ENCODE measurements around the gene MARK4. TPM values are rescaled to one million over a fixed set of nuclear protein-coding genes. Genes with fewer than 3 reads are reported as not detected.

The MARK4 gene
- total and polyA plus RNA-seq, 5 donors from 2014 or later: 0.38 to 61.0 (median 1.1) TPM

DNA sequence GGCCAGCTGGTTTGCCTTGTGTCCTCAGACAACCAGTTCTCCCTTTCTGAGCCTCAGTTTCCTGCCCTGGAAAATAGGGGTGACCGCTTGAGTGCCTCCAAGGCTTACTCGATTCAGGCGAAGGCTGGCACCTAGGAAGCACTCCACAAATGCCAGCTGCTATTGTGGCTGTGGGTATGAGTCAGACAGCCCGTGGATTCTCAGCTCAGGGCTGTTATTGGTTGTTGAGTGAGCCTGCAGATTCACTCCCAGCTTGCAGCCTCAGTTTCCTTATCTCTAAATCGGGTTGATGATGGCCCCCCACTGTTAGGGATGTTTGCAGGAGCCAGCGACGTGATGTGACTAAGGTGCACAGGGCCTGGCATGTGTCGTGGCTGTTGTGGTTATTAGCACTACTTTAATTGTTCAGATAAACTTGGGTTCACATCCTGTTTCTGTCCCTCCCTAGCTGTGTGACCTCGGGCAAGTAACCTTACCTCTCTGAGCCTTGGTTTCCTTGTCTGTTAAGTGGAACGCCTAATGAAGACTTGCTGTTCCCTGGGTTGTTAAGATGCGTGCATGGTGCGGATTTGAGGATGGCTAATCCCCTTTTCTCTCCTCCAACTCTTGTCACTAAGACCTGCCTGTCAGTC is 2.4 kb downstream of the MARK4 start:
- H3K4me1 Mint-ChIP-seq: peaks cover 7 to 48% (median 31%) of the 10 kb centered on the region in 4 donors
- Histone ChIP-seq H3K9me3 (ENCODE audit: control insufficient read depth in 2 of 2, low read length in 2 of 2) (no peaks in the 10 kb centered on the region), H3K27ac (ENCODE audit: insufficient read depth, low read length, poor library complexity, severe bottlenecking) (peak overlapping the region; percentile 57), H3K27me3 (ENCODE audit: control insufficient read depth, insufficient read depth, low read length) (no peaks in the 10 kb centered on the region), H3K4me3 (ENCODE audit: low read depth, low read length) (peak overlapping the region; percentile 51), H3K36me3 (ENCODE audit: control insufficient read depth, insufficient read depth, low read length) (no peaks in the 10 kb centered on the region), H3K4me1 (ENCODE audit: control insufficient read depth, insufficient read depth, low read length, poor library complexity, severe bottlenecking) (peaks cover 42% of the 10 kb centered on the region)
- peak in 2 of 3 donors; percentile 11 to 42 for DNase-seq
- no peaks in the 10 kb centered on the region for H3K9me3 Mint-ChIP-seq
- peak overlapping the region; percentile 56 to 90 (median 87) for H3K27ac Mint-ChIP-seq
- no peaks in the 10 kb centered on the region for H3K36me3 Mint-ChIP-seq
- H3K27me3 Mint-ChIP-seq: peaks cover 4% of the 10 kb centered on the region
- peak overlapping the region; percentile 84 to 98 (median 95) for H3K4me3 Mint-ChIP-seq
- ATAC-seq (ENCODE audit: low read depth in 2 of 2): peak in 1 of 2 donors; percentile 32

DNA sequence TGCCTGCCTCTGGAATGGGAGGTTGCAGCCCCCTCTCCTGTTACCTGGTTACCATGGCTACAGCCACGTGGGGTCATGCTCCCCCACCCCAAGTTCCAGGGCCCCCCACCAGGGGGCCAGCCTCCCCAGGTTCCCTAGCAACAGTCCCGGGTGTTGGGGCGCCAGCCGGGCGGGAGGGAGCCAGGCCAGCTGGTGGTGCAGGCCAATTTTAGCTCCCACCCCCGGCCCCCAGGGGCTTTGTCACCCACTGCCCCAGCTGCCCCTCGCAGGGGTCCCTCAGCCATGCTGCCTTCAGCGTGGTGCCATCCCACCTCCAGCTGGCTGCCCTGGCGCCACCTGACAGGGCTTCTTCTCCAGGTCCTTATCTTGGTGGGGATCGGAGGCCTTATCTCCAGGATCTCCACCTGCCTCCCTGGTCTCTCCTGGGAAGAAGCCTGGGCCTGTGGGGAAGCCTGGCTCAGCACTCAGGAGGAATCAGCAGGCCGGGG is 3.0 kb downstream of the MARK4 start:
- Histone ChIP-seq H3K9me3 (ENCODE audit: control insufficient read depth in 2 of 2, low read length in 2 of 2) (no peaks in the 10 kb centered on the region), H3K4me3 (ENCODE audit: low read depth, low read length) (peak overlapping the region; percentile 51), H3K36me3 (ENCODE audit: control insufficient read depth, insufficient read depth, low read length) (peaks cover 2% of the 10 kb centered on the region), H3K27me3 (ENCODE audit: control insufficient read depth, insufficient read depth, low read length) (no peaks in the 10 kb centered on the region), H3K27ac (ENCODE audit: insufficient read depth, low read length, poor library complexity, severe bottlenecking) (peak overlapping the region; percentile 57), H3K4me1 (ENCODE audit: control insufficient read depth, insufficient read depth, low read length, poor library complexity, severe bottlenecking) (peaks cover 37% of the 10 kb centered on the region)
- H3K27ac Mint-ChIP-seq: peak overlapping the region; percentile 48 to 90 (median 87)
- ATAC-seq (ENCODE audit: low read depth in 2 of 2) (no peak), DNase-seq (no peak)
- peaks cover 4% of the 10 kb centered on the region for H3K27me3 Mint-ChIP-seq
- H3K4me3 Mint-ChIP-seq: peak overlapping the region; percentile 84 to 98 (median 95)
- H3K36me3 Mint-ChIP-seq: no peaks in the 10 kb centered on the region
- no peaks in the 10 kb centered on the region for H3K9me3 Mint-ChIP-seq
- H3K4me1 Mint-ChIP-seq: peaks cover 7 to 44% (median 31%) of the 10 kb centered on the region in 4 donors

DNA sequence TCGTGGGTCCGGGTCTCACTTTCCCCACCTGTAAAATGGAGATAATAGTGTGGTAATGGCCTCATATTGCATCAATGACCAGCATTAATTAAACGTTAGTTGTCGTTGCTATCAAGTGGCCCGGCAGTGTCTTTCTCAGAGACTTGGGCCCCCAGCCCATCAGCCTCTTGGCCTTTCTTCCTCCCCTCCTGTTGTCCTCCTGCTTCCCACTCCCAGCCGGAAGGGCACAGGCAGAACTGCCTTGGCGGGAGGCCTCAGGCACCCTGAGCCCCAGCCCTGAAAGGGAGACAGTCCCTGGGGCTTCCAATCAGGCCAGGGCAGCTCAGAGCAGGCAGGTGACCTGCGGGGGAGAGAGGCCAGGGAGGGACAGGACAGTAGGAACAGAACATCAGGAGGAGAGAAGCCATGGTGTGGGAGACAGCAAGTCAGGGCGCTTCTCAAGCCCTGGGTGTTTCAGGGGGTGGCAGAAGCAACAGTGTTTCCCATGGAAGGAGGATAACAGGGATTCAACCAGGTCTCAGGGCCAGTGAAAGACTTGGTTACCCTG is 4.6 kb downstream of the MARK4 start:
- DNase-seq: no peak
- no peaks in the 10 kb centered on the region for H3K9me3 Mint-ChIP-seq
- Histone ChIP-seq H3K9me3 (ENCODE audit: control insufficient read depth in 2 of 2, low read length in 2 of 2) (no peaks in the 10 kb centered on the region), H3K27ac (ENCODE audit: insufficient read depth, low read length, poor library complexity, severe bottlenecking) (no peak overlapping the region), H3K36me3 (ENCODE audit: control insufficient read depth, insufficient read depth, low read length) (peaks cover 4% of the 10 kb centered on the region), H3K4me3 (ENCODE audit: low read depth, low read length) (no peak overlapping the region), H3K4me1 (ENCODE audit: control insufficient read depth, insufficient read depth, low read length, poor library complexity, severe bottlenecking) (peaks cover 32% of the 10 kb centered on the region), H3K27me3 (ENCODE audit: control insufficient read depth, insufficient read depth, low read length) (no peaks in the 10 kb centered on the region)
- H3K27ac Mint-ChIP-seq: peak overlapping the region in 1 of 3 donors; percentile 44
- H3K27me3 Mint-ChIP-seq: peaks cover 4% of the 10 kb centered on the region
- H3K4me3 Mint-ChIP-seq: no peak overlapping the region
- peaks cover 7 to 43% (median 30%) of the 10 kb centered on the region in 4 donors for H3K4me1 Mint-ChIP-seq
- no peak for ATAC-seq (ENCODE audit: low read depth in 2 of 2)
- H3K36me3 Mint-ChIP-seq: no peaks in the 10 kb centered on the region

DNA sequence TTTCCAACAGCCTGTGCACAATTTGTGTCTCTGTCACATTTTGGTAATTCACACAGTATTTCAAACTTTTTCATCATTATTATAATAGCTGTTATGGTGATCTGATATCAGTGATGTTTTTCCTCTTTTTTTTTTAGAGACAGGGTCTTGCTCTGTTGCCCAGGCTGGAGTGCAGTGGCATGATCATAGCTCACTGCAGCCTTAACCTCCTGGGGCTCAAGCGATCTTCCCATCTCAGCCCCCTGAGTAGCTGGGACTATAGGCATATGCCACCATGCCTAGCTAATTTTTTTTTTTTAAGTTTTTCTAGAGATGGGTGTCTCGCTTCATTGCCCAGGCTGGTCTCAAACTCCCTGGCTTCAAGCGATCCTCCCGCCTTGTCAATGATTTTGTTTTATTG is 5.8 kb downstream of the MARK4 start:
- no peak overlapping the region for H3K4me3 ChIP-seq (ENCODE audit: low read depth, low read length)
- H3K4me1 ChIP-seq (ENCODE audit: control insufficient read depth, insufficient read depth, low read length, poor library complexity, severe bottlenecking): peaks cover 28% of the 10 kb centered on the region
- H3K4me1 Mint-ChIP-seq: peaks cover 7 to 41% (median 29%) of the 10 kb centered on the region in 4 donors
- H3K27ac ChIP-seq (ENCODE audit: insufficient read depth, low read length, poor library complexity, severe bottlenecking): no peak overlapping the region
- no peak for ATAC-seq (ENCODE audit: low read depth in 2 of 2)
- peak overlapping the region in 1 of 4 donors; percentile 24 for H3K4me3 Mint-ChIP-seq
- H3K27me3 Mint-ChIP-seq: peaks cover 4% of the 10 kb centered on the region
- H3K9me3 ChIP-seq (ENCODE audit: control insufficient read depth in 2 of 2, low read length in 2 of 2): no peaks in the 10 kb centered on the region
- no peaks in the 10 kb centered on the region for H3K36me3 Mint-ChIP-seq
- no peak overlapping the region for H3K27ac Mint-ChIP-seq
- H3K36me3 ChIP-seq (ENCODE audit: control insufficient read depth, insufficient read depth, low read length): peaks cover 4% of the 10 kb centered on the region
- no peaks in the 10 kb centered on the region for H3K9me3 Mint-ChIP-seq
- no peak for DNase-seq
- H3K27me3 ChIP-seq (ENCODE audit: control insufficient read depth, insufficient read depth, low read length): no peaks in the 10 kb centered on the region

DNA sequence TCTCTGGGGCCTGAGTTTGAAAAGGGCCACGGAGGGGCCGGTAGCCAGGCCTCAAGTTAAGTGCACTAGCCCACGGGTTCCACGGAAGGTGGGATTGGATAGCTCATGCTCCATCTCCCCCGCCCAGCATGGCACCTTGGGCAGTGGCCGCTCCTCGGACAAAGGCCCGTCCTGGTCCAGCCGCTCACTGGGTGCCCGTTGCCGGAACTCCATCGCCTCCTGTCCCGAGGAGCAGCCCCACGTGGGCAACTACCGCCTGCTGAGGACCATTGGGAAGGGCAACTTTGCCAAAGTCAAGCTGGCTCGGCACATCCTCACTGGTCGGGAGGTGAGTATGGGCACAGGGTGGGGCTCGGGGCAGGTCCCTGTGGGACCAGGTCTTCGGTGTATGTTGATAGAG is 7.8 kb downstream of the MARK4 start:
- no peaks in the 10 kb centered on the region for H3K9me3 ChIP-seq (ENCODE audit: control insufficient read depth in 2 of 2, low read length in 2 of 2)
- ATAC-seq (ENCODE audit: low read depth in 2 of 2) (no peak), DNase-seq (no peak)
- Mint-ChIP-seq H3K4me3 (no peak overlapping the region), H3K36me3 (peaks cover 3% of the 10 kb centered on the region), H3K4me1 (peaks cover under 1 to 22% (median 14%) of the 10 kb centered on the region in 4 donors), H3K27me3 (no peaks in the 10 kb centered on the region), H3K27ac (no peak overlapping the region), H3K9me3 (no peaks in the 10 kb centered on the region)
- no peak overlapping the region for H3K4me3 ChIP-seq (ENCODE audit: low read depth, low read length)
- H3K4me1 ChIP-seq (ENCODE audit: control insufficient read depth, insufficient read depth, low read length, poor library complexity, severe bottlenecking): peaks cover 8% of the 10 kb centered on the region
- H3K27me3 ChIP-seq (ENCODE audit: control insufficient read depth, insufficient read depth, low read length): no peaks in the 10 kb centered on the region
- no peak overlapping the region for H3K27ac ChIP-seq (ENCODE audit: insufficient read depth, low read length, poor library complexity, severe bottlenecking)
- peaks cover 4% of the 10 kb centered on the region for H3K36me3 ChIP-seq (ENCODE audit: control insufficient read depth, insufficient read depth, low read length)

GRCh38 chr19:45262570-45262969 is 11.5 kb downstream of the MARK4 start:
- no peaks in the 10 kb centered on the region for H3K9me3 Mint-ChIP-seq
- H3K27ac Mint-ChIP-seq: no peak overlapping the region
- no peaks in the 10 kb centered on the region for H3K4me1 Mint-ChIP-seq

DNA sequence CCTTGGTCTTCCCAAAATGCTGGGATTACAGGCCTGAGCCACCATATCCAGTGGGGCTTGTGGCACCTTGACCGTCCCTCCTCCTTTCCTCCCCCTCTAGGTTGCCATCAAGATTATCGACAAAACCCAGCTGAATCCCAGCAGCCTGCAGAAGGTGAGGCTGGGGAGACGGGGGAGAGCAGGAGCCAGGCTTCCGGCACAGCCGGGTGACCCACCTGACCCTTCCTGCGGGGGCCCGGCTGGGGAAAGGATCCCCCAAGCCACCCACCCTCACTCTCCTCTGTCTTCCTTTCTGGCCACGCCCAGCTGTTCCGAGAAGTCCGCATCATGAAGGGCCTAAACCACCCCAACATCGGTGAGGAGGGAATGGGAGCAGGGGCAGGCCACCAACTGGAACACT is 11.9 kb downstream of the MARK4 start:
- Mint-ChIP-seq H3K27ac (no peak overlapping the region), H3K4me3 (no peak overlapping the region), H3K27me3 (no peaks in the 10 kb centered on the region), H3K4me1 (no peaks in the 10 kb centered on the region), H3K9me3 (no peaks in the 10 kb centered on the region), H3K36me3 (peaks cover 9% of the 10 kb centered on the region)
- no peaks in the 10 kb centered on the region for H3K4me1 ChIP-seq (ENCODE audit: control insufficient read depth, insufficient read depth, low read length, poor library complexity, severe bottlenecking)
- H3K27me3 ChIP-seq (ENCODE audit: control insufficient read depth, insufficient read depth, low read length): no peaks in the 10 kb centered on the region
- H3K9me3 ChIP-seq (ENCODE audit: control insufficient read depth in 2 of 2, low read length in 2 of 2): no peaks in the 10 kb centered on the region
- no peak overlapping the region for H3K4me3 ChIP-seq (ENCODE audit: low read depth, low read length)
- ATAC-seq (ENCODE audit: low read depth in 2 of 2) (no peak), DNase-seq (no peak)
- no peak overlapping the region for H3K27ac ChIP-seq (ENCODE audit: insufficient read depth, low read length, poor library complexity, severe bottlenecking)
- peaks cover 8% of the 10 kb centered on the region for H3K36me3 ChIP-seq (ENCODE audit: control insufficient read depth, insufficient read depth, low read length)

More at GRCh38 chr19:45262570-45262969, 11.5 kb downstream of the MARK4 start:
- Histone ChIP-seq H3K4me1 (ENCODE audit: control insufficient read depth, insufficient read depth, low read length, poor library complexity, severe bottlenecking) (no peaks in the 10 kb centered on the region), H3K27ac (ENCODE audit: insufficient read depth, low read length, poor library complexity, severe bottlenecking) (no peak overlapping the region), H3K27me3 (ENCODE audit: control insufficient read depth, insufficient read depth, low read length) (no peaks in the 10 kb centered on the region), H3K36me3 (ENCODE audit: control insufficient read depth, insufficient read depth, low read length) (peaks cover 8% of the 10 kb centered on the region), H3K9me3 (ENCODE audit: control insufficient read depth in 2 of 2, low read length in 2 of 2) (no peaks in the 10 kb centered on the region), H3K4me3 (ENCODE audit: low read depth, low read length) (no peak overlapping the region)
- H3K36me3 Mint-ChIP-seq: peaks cover 9% of the 10 kb centered on the region
- H3K27me3 Mint-ChIP-seq: no peaks in the 10 kb centered on the region
- no peak for DNase-seq
- ATAC-seq (ENCODE audit: low read depth in 2 of 2): no peak
- no peak overlapping the region for H3K4me3 Mint-ChIP-seq

All from CD4-positive, CD25-positive, alpha-beta regulatory T cell (primary cell).